GM21360 (cell line): ENCODE data around the gene GPLD1.
"Not testable (repeated sequence)": the region's sequence is repeated elsewhere in the genome, so short reads cannot be mapped to it uniquely, and the experiment has no call there.

Experiments used
- ATAC-seq: cut with Tn5 transposase; IDR thresholded peaks from one replicate; pipeline ENCODE4 v1.9.1; 2021; ENCODE audit warnings: mild to moderate bottlenecking, moderate library complexity; ENCODE audit not compliant: unreplicated experiment

GPLD1 gene

DNA sequence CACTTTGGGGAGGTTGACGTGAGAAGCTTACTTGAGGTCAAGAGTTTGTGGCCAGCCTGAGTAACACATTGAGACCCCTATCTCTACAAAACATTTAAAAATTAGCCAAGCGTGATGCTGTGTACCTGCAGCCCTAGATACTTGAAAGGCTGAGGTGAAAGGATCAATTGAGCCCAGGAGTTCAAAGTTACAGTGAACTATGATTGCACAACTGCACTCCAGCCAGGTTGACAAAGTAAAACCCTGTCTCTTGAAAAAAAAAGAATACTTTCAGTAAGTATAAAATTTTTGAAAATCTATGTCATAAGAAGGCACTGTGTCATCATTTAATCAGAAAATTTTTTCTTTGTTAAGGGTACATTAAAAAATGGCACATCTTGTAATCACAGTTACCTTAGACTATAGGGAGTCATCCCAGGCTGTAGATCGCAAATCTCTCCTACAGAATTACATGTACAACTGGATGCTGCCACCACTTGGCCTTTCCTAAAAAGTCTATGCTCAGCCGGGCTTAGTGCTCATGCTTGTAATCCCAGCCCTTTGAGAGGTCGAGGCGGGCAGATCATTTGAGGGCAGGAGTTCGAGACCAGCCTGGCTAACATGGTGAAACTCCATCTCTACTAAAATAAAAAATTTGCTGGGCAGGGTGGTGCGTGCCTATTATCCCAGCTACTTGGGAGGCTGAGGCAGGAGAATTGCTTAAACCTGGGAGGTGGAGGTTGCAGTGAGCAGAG is 103.7 kb downstream of the GPLD1 start:
- no peak for ATAC-seq

DNA sequence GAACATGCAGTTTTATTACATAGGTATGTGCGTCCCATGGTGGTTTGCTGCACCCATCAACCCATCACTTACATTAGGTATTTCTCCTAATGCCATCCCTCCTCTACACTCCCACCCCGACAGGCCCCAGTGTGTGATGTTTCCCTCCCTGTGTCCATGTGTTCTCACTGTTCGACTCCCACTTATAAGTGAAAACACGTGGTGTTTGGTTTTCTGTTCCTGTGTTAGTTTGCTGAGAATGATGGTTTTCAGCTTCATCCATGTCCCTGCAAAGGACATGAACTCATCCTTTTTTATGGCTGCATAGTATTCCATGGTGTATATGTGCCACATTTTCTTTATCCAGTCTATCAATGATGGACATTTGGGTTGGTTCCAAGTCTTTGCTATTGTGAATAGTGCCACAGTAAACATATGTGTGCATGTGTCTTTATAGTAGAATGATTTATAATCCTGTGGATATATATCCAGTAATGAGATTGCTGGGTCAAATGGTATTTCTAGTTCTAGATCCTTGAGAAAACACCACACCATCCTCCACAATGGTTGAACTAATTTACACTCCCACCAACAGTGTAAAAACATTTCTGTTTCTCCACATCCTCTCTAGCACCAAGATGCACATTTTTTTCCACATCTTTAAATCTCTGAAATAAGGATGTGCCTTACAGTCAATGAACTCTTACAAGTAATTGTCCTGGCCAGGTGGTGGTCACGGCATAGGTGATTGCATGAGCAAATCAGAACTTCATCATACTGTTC is 104.8 kb downstream of the GPLD1 start:
- ATAC-seq: not testable (repeated sequence)

DNA sequence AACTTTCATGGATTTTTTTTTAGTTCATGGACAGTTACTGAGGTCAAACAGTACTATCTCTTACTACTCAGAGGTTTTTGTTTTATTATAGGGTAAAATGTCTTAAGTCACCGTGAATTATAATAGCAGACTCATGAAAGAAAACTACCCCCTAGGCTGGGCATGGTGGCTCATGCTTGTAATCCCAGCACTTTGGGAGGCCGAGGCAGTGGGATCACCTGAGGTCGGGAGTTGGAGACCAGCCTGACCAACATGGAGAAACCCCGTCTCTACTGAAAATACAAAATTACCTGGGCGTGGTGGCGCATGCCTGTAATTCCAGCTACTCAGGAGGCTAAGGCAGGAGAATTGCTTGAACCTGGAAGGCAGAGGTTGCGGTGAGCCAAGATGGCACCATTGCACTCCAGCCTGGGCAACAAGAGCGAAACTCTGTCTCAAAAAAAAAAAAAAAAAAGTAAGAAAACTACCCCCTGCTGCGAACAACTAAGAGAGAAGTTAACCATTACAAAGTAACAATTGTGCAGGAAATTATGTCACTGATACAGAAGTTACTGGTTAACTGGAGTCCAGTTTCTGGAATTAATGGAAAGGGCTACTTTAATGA is 106.4 kb downstream of the GPLD1 start:
- not testable (repeated sequence) for ATAC-seq

DNA sequence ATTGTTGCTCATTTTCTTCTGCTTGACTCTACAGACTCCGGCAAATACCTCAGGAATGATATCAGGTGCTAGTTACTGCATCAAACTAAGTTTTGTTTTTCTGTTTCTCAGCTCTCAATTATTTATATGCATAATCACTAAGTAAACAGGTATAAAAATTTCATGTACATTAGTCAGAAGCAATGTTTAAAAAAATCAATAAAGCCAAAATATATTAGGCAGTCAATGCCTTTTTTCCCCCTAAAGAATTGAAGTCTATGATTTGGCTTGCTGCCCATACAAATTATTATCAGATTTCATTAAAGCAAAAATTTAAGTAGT is 107.2 kb downstream of the GPLD1 start:
- ATAC-seq: no peak

DNA sequence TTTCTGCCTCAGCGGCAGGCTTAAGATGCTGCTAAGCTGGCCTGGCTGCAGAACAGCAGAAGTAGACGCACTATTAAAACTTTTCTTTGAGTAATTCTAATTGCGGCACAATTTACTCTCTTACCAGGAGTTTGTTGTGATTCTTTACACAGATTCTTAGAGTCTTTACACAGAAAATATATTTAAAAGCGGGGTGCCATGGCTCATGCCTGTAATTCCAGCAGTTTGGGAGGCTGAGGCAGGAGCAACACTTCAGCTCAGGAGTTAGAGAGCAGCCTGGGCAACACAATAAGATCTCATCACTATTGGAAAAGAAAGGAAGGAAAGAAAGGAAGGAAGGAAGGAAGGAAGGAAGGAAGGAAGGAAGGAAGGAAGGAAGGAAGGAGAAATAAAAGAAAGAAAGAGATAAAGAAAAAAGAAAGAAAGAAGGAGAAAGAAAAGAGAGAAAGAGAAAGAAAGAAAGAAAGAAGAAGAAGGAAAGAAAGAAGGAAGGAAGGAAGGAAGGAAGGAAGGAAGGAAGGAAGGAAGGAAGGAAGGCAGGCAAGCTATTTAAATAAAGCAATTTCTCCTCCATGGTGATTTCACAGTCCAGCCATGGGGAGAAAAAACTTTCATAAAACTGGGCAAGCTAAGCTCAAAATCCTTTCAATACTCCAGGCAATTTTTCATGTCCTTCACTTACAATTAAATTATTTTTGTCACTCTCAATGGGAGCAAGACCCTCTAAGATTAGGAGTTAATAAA is 107.7 kb downstream of the GPLD1 start:
- ATAC-seq: no peak

DNA sequence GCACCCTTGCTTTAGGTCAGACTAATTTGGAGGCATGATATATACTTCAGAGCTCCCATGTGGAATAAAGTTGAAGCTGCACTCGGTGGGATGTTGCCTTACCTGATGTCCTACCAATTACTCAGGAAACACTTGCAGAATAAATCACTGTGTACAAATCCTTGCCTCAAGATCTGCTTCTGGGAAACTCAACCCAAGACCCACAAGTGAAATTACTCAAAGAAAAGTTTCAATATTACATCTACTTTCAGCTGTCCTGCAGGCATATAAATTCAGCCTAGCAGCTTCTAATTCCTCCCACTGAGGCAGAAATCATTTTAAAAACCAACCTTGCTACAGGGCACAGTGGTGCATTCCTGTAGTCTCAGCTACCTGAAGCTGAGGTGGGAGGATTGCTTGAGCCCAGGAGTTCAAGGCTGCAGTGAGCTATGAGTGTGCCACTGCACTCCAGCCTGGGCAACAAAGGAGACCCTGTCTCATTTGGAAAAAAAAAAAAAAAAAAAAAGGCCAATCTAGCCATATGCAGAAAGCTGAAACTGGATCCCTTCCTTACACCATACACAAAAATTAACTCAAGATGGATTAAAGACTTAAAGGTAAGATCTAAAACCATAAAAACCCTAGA is 110.8 kb downstream of the GPLD1 start:
- no peak for ATAC-seq
